OCI-LY1 (cell line): ENCODE measurements around the gene CCR5AS.

Experiments used
- EZH2 ChIP-seq: fragments of 200-600 bp; sonication (generic), shearing (Covaris generic); IDR thresholded peaks from 2 replicates; pipeline ENCODE4 v1.8.0; 2017; ENCODE audit warnings: borderline replicate concordance, mixed run types, mild to moderate bottlenecking, antibody characterized with exemption, low read length, moderate library complexity, mixed read lengths
- TF ChIP-seq, protein P1 (sequence below): fragments of 200-600 bp; sonication (generic), shearing (Covaris generic); IDR thresholded peaks from 2 replicates; pipeline ENCODE4 v1.5.1; 2017; ENCODE audit warnings: mild to moderate bottlenecking, antibody characterized with exemption, low read length, moderate library complexity, mixed read lengths

GRCh38 chr3:46454606-46455005 is 47.7 kb upstream of the CCR5AS start:
- TF ChIP-seq, protein P1, sequence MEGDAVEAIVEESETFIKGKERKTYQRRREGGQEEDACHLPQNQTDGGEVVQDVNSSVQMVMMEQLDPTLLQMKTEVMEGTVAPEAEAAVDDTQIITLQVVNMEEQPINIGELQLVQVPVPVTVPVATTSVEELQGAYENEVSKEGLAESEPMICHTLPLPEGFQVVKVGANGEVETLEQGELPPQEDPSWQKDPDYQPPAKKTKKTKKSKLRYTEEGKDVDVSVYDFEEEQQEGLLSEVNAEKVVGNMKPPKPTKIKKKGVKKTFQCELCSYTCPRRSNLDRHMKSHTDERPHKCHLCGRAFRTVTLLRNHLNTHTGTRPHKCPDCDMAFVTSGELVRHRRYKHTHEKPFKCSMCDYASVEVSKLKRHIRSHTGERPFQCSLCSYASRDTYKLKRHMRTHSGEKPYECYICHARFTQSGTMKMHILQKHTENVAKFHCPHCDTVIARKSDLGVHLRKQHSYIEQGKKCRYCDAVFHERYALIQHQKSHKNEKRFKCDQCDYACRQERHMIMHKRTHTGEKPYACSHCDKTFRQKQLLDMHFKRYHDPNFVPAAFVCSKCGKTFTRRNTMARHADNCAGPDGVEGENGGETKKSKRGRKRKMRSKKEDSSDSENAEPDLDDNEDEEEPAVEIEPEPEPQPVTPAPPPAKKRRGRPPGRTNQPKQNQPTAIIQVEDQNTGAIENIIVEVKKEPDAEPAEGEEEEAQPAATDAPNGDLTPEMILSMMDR = no peak
- TF ChIP-seq EZH2 = no peak
